LHCN-M2 (cell line): ENCODE measurements around the gene CCDC14. TPM values are rescaled to one million over a fixed set of nuclear protein-coding genes. Genes with fewer than 3 reads are reported as not detected.
"Not testable (repeated sequence)": the region's sequence is repeated elsewhere in the genome, so short reads cannot be mapped to it uniquely, and the experiment has no call there.

Experiments
- DNase-seq: peaks from one replicate; pipeline ENCODE4 v3.0.0-alpha.2; 2012; ENCODE audit warnings: low read depth
- total RNA-seq: library from RNA; depleted of rRNA; stranded (reverse); fragments of >200 nt; gene quantifications from 2 replicates; pipeline ENCODE4 v1.2.3, GENCODE V29; 2014

CCDC14 gene
- total RNA-seq, 1 experiment from 2014 or later, result 60.9 TPM

GRCh38 chr3:123899300-123899865 lies 61.6 kb downstream of the CCDC14 start:
- no peak for DNase-seq

DNA sequence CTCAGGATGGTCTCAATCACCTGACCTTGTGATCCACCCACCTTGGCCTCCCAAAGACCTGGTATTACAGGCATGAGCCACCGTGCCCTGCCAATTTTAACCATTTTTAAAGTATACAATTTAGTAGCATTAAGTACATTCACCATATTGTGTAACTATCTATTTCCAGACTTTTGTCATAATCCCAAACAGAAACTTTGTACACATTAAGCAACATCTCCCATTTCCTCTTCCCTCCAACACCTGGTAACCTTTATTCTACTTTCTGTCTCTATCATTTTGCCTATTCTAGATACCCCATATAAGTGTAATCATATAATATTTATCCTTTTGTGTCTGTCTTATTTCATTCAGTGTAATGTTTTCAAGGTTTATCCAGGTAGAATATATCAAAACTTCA lies 68.0 kb downstream of the CCDC14 start:
- no peak for DNase-seq

- DNase-seq, result no peak
Observed at GRCh38 chr3:123892195-123892594, 68.8 kb downstream of the CCDC14 start.

DNA sequence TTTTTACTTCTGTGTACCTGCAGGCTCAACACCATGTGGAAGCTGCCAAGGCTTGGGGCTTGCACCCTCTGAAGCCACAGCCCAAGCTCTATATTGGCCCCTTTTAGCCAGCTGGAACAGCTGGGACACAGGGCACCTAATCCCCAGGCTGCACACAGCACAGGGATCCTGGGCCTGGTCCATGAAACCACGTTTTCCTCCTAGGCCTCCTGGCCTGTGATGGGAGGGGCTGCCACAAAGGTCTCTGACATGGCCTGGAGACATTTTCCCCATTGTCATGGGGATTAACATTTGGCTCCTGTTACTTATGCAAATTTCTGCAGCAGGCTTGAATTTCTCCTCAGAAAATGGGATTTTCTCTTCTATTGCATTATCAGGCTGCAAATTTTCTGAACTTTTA lies 70.0 kb downstream of the CCDC14 start:
- not testable (repeated sequence) for DNase-seq

DNA sequence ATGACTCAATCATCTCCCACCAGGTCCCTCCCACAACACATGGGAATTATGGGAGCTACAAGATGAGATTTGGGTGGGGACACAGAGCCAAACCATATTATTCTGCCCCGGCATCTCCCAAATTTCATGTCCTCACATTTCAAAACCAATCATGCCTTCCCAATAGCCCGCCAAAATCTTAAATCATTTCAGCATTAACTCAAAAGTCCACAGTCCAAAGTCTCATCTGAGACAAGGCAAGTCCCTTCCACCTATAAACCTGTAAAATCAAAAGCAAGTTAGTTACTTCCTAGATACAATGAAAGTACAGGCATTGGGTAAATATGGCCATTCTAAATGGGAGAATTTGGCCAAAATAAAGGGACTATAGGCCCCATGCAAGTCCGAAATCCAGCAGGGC lies 70.9 kb downstream of the CCDC14 start:
- not testable (repeated sequence) for DNase-seq

DNA sequence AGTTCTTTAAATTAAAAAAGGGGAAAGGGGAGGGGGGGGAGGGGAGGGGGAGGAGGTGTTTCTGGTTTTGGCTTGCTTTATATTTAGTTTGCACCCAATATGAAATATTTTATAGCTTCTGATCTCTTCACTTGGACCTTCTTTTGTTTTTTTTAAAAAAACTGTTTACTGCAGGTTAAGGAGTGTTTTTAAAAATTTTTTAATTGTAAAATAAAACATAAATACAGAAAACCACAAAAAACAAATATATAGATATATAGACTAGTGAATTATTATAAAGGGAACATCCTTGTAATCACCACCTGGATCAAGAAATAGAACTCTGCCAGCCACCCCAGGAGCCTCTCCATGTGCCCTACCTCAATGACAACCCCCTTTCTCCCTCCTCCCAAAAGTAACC lies 76.0 kb downstream of the CCDC14 start:
- no peak for DNase-seq

- peak; percentile 92 for DNase-seq
Observed at GRCh38 chr3:123884203-123884831, 76.7 kb downstream of the CCDC14 start, which contains the start of gene MYLK. Gene MYLK (minus strand): TSS chr3:123884332. CDS start chr3:123793841, 90,491 bp downstream.

- no peak for DNase-seq
Observed at GRCh38 chr3:123883701-123884202, 77.3 kb downstream of the CCDC14 start.

DNA sequence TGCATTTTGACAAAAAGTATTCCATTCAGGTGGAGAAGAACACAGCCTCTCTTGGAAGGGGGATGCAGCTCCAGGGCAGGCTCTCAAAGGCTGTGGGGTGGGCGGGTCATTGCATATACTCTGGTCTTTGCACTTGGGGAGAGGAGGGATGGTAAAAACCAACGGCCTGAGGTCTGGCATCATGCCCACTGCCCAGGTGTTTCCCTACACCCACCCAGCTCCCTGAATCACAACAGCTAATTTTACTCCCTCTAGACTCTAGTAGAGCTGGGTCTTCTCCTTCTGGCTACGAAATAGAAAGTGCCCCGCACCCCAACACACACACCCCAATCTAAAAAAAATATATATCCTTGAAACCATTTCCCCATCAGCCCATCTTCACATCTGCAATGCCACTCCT lies 77.9 kb downstream of the CCDC14 start:
- DNase-seq, result no peak

- no peak for DNase-seq
Observed at GRCh38 chr3:123881771-123882170, 79.3 kb downstream of the CCDC14 start.

DNA sequence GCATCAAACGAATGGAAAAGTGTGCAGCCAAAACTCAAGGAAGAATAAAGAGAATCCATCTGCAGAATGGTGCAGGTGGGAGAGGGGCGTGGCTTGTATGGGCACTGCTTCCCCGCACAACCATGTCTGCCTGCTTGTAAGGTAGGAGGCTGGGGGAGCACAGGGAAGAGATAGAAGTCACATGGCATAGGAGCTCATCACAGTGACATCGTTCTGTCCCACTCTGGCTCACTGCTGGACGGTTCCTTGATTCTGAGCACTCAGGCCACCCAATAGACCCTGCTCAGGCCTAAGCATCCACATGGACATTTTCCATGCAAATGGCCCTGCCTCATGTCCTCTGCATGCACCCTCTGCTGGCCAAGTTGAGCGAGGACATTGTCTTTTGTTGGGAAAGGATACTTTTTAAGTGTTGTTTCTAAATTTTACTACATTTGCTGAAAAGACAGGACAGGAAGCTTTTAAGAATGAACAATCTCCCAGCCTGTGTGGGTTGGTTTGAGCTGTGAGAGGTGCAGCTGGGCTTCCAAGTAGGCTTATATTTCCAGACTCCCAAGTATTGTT lies 79.9 kb downstream of the CCDC14 start:
- DNase-seq, result peak; percentile 70

GRCh38 chr3:123878807-123879206 lies 82.2 kb downstream of the CCDC14 start:
- no peak for DNase-seq

- DNase-seq, result no peak
Observed at GRCh38 chr3:123877965-123878364, 83.1 kb downstream of the CCDC14 start.

- no peak for DNase-seq
Observed at GRCh38 chr3:123877466-123877865, 83.6 kb downstream of the CCDC14 start.

DNA sequence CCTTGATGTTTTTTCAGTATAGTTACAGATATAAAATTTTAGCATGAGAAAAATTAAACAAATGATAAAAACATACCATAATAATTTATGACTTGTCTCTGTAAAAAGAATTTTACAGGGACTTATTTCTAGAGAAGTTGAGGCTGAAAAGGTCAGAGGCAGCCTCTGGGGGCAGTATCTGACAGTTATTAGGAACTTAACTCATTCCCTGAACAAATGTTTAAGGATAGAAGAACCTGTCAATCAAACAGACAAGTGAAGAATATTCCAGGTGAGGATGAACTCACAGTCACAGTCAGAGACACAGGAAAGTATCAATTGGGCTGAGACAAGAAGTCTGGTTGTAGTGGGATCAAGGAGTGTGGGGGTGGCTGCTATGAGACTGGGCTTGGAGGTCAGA lies 84.2 kb downstream of the CCDC14 start:
- no peak for DNase-seq

- no peak for DNase-seq
Observed at GRCh38 chr3:123872621-123873020, 88.4 kb downstream of the CCDC14 start.

DNA sequence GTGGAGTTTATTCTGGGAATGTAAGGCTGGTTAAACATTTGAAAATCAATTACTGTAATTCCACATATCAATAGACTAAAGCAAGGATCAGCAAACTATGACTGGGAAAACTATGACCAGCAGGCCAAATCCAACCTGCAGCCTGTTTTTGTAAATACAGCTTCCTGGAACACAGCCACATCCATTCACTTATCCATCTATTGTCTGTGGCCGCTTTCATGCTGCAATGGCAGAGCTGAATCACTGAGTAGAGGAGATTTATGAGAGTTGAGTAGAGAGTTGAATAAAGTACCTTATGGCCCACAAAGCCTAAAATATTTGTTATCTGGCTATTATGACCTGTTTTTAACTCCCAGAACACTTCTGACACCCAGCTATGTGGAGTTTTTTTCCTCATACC lies 89.1 kb downstream of the CCDC14 start:
- peak; percentile 19 for DNase-seq

DNA sequence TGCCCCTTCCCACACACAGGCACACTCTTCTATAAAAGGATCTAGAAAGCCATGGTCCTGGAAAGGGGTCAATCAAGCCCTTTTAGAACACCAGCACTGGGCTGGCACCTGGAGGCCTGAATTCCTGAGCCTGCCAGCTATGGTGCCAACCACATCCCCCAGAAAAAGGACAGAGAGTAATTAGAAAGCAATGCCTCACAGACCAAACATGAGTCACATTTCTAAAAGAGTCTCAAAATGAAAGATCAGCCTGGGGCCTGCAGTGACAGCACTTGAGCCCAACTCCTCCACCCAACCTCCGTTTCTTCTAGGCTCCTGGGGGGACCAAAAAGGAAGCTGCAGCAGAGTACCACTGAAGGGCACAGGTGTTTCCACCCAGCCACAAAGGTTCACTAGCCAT lies 91.0 kb downstream of the CCDC14 start:
- DNase-seq, result peak; percentile 84

DNA sequence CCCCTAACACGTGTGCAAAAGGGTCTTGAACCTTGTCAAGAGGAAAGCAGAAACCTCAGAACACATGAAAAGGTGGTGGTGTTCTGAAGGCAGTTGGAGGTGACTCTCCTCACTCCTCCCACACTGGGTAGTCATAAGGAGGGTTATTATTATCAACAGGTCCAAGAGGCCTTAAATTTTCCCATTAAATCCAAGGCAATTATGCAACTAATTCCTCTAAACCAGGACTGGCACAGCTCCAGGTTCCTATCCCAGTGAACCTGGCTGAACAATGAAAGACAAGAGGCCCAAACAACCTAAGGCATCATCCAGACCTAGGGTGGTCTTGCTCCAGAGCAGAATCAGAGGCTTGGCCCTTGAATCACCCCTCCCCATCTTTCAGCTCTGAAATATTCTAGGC lies 91.9 kb downstream of the CCDC14 start:
- DNase-seq, result no peak

- DNase-seq, result no peak
Observed at GRCh38 chr3:123864706-123865105, 96.3 kb downstream of the CCDC14 start.
